ENCODE results near the gene KRT20.

KRT20 gene

DNA sequence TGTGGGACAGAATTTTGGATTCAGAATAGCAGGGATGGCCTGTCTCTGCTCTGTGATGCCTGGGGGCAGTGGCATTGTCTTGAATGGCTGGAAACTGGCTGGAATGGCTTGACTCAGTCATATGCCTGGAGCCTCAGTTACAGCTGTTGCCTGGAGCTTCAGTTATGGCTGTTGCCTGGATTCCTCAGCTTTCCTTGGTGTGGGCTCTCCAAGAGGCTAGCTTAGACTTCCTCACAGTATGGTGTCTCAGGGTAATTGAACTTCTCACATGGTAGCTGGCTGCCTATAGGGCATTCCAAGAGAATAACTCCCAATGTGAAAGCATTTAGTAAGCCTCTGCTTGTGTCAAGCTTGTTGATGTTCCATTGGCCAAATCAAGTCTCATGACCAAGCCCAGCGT lies 31.3 kb upstream of the KRT20 start:
- Histone ChIP-seq H3K9me2 (replicated peaks; ENCODE audit: low read depth, low read length) (no peaks in the 10 kb centered on the region), H3K4me2 (ENCODE audit: low read depth, low read length, poor library complexity, severe bottlenecking) (no peak overlapping the region), H3K4me3 (ENCODE audit: low read length, poor library complexity, severe bottlenecking) (no peak overlapping the region), H4K20me1 (ENCODE audit: insufficient read depth, low read length, poor library complexity, severe bottlenecking) (no peaks in the 10 kb centered on the region), H3K9ac (ENCODE audit: low read depth, low read length, poor library complexity, severe bottlenecking) (no peak overlapping the region), H3K9me3 (ENCODE audit: insufficient read depth, low read depth, low read length) (no peaks in the 10 kb centered on the region), H3K4me1 (ENCODE audit: insufficient read depth, low read length, poor library complexity, severe bottlenecking) (no peaks in the 10 kb centered on the region), H3F3A (ENCODE audit: low read depth) (no peaks in the 10 kb centered on the region), H2AFZ (ENCODE audit: low read length) (no peak overlapping the region), H3K27me3 (ENCODE audit: insufficient read depth, low read length, poor library complexity, severe bottlenecking) (no peaks in the 10 kb centered on the region), H3K36me3 (ENCODE audit: insufficient read depth, low read length) (no peaks in the 10 kb centered on the region), H3K79me2 (ENCODE audit: insufficient read depth, low read length) (no peaks in the 10 kb centered on the region)
- TF ChIP-seq, protein P1, sequence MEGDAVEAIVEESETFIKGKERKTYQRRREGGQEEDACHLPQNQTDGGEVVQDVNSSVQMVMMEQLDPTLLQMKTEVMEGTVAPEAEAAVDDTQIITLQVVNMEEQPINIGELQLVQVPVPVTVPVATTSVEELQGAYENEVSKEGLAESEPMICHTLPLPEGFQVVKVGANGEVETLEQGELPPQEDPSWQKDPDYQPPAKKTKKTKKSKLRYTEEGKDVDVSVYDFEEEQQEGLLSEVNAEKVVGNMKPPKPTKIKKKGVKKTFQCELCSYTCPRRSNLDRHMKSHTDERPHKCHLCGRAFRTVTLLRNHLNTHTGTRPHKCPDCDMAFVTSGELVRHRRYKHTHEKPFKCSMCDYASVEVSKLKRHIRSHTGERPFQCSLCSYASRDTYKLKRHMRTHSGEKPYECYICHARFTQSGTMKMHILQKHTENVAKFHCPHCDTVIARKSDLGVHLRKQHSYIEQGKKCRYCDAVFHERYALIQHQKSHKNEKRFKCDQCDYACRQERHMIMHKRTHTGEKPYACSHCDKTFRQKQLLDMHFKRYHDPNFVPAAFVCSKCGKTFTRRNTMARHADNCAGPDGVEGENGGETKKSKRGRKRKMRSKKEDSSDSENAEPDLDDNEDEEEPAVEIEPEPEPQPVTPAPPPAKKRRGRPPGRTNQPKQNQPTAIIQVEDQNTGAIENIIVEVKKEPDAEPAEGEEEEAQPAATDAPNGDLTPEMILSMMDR (conservative IDR thresholded peaks at IDR 0.05; ENCODE audit: low read length) = no peak
- TF ChIP-seq EZH2phosphoT487 (IDR thresholded peaks at IDR 0.05; ENCODE audit: borderline replicate concordance) = no peak

DNA sequence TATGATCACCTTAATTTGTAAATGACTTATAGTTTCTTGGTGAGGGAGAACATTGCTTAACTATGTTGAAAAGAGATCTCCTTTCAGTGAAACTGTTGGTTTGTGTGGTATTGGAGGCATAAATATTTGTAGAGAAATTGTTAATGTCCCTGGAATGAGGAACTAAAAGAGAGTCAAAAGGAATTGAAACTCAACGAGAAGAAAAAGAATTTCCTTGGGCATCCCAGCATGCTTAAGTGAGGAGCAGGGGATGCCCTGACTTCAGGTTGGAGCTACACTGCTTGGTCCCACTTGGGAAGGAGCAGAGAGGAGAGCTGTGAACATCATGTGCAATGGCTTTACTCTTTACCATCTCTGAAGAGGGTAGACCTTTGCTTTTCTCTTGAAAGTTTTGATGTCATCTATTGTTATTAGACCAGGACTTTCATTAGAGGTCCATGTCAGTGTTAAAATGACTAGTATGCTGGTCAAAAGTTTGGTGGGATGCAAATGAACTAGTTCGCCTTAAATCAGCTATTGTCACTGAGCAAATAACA lies 30.7 kb upstream of the KRT20 start:
- no peak overlapping the region for H3K4me2 ChIP-seq (ENCODE audit: low read depth, low read length, poor library complexity, severe bottlenecking)
- H3F3A ChIP-seq (ENCODE audit: low read depth) = no peaks in the 10 kb centered on the region

DNA sequence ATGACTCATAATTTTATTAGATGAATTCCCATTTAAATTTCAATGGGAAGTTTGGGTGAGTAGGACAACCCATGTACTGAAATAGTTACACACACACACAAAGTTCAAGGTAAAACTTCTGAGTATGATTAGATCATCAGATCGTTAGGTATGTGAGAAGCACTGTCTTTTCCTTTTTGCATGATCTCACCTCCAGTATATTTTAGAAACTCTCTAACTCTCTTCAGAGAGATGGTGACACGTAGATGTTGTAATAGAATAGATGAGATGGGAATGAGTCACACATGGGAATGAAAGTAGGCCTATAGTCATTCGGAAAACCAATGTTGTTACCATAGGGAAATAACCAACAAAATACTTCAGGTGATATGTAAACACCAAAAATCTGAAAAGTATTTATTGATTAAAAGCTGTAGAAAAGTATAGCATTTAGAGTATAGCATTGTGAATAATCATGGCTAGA lies 30.2 kb upstream of the KRT20 start:
- H3K4me3 ChIP-seq (ENCODE audit: low read length, poor library complexity, severe bottlenecking) = no peak overlapping the region
- no peaks in the 10 kb centered on the region for H3K79me2 ChIP-seq (ENCODE audit: insufficient read depth, low read length)
- no peaks in the 10 kb centered on the region for H4K20me1 ChIP-seq (ENCODE audit: insufficient read depth, low read length, poor library complexity, severe bottlenecking)
- no peaks in the 10 kb centered on the region for H3K9me2 ChIP-seq (replicated peaks; ENCODE audit: low read depth, low read length)
- no peaks in the 10 kb centered on the region for H3K36me3 ChIP-seq (ENCODE audit: insufficient read depth, low read length)
- no peak for TF ChIP-seq EZH2phosphoT487 (IDR thresholded peaks at IDR 0.05; ENCODE audit: borderline replicate concordance)
- TF ChIP-seq, protein P1 (conservative IDR thresholded peaks at IDR 0.05; ENCODE audit: low read length) = no peak
- H3K9ac ChIP-seq (ENCODE audit: low read depth, low read length, poor library complexity, severe bottlenecking) = no peak overlapping the region
- H3F3A ChIP-seq (ENCODE audit: low read depth) = no peaks in the 10 kb centered on the region
- H3K4me1 ChIP-seq (ENCODE audit: insufficient read depth, low read length, poor library complexity, severe bottlenecking) = no peaks in the 10 kb centered on the region
- H2AFZ ChIP-seq (ENCODE audit: low read length) = no peak overlapping the region
- no peaks in the 10 kb centered on the region for H3K27me3 ChIP-seq (ENCODE audit: insufficient read depth, low read length, poor library complexity, severe bottlenecking)
- no peak overlapping the region for H3K4me2 ChIP-seq (ENCODE audit: low read depth, low read length, poor library complexity, severe bottlenecking)
- H3K9me3 ChIP-seq (ENCODE audit: insufficient read depth, low read depth, low read length) = no peaks in the 10 kb centered on the region

More for the DNA sequence above, 30.7 kb upstream of the KRT20 start:
- Histone ChIP-seq H3K27me3 (ENCODE audit: insufficient read depth, low read length, poor library complexity, severe bottlenecking) (no peaks in the 10 kb centered on the region), H3K9me3 (ENCODE audit: insufficient read depth, low read depth, low read length) (no peaks in the 10 kb centered on the region), H2AFZ (ENCODE audit: low read length) (no peak overlapping the region), H3K9ac (ENCODE audit: low read depth, low read length, poor library complexity, severe bottlenecking) (no peak overlapping the region), H3K79me2 (ENCODE audit: insufficient read depth, low read length) (no peaks in the 10 kb centered on the region), H3K4me3 (ENCODE audit: low read length, poor library complexity, severe bottlenecking) (no peak overlapping the region), H3K4me1 (ENCODE audit: insufficient read depth, low read length, poor library complexity, severe bottlenecking) (no peaks in the 10 kb centered on the region), H3K36me3 (ENCODE audit: insufficient read depth, low read length) (no peaks in the 10 kb centered on the region), H3K9me2 (replicated peaks; ENCODE audit: low read depth, low read length) (no peaks in the 10 kb centered on the region), H4K20me1 (ENCODE audit: insufficient read depth, low read length, poor library complexity, severe bottlenecking) (no peaks in the 10 kb centered on the region)
- TF ChIP-seq, protein P1 (conservative IDR thresholded peaks at IDR 0.05; ENCODE audit: low read length) = no peak
- no peak for TF ChIP-seq EZH2phosphoT487 (IDR thresholded peaks at IDR 0.05; ENCODE audit: borderline replicate concordance)
